OCI-LY7 (cell line): ENCODE results near the gene PPP2R5C. TPM values are rescaled to one million over a fixed set of nuclear protein-coding genes. Genes with fewer than 3 reads are reported as not detected.

Experiments used
- BruUV-seq: library from RNA; stranded (reverse); fragments of 400-500 nt; replicated peaks from 2 replicates; lab custom pipeline; 2021; lab: Mats Ljungman, UMichigan
- CTCF ChIA-PET: fragments of 300-600 bp; sonication (Branson Sonifier 250); formaldehyde crosslinking; loops from one replicate; lab custom pipeline; 2022; ENCODE audit warnings: antibody characterized with exemption; ENCODE audit not compliant: unreplicated experiment; lab: Charles Lee
- POLR2A ChIA-PET: fragments of 300-600 bp; sonication (Branson Sonifier 250); formaldehyde crosslinking; loops from one replicate; lab custom pipeline; 2022; ENCODE audit warnings: antibody characterized with exemption; lab: Charles Lee
- DNase-seq: peaks from one replicate; pipeline ENCODE4 v3.0.0-alpha.2; 2015; ENCODE audit warnings: low spot score
- H2AFZ ChIP-seq: fragments of 200-600 bp; sonication (generic), shearing (Covaris generic); 2 replicates; pipeline ENCODE4 v1.6.1; 2014; ENCODE audit warnings: mild to moderate bottlenecking, antibody characterized with exemption, low read length, moderate library complexity
- H3K27ac ChIP-seq: fragments of 200-600 bp; sonication (generic); 2 replicates; pipeline ENCODE4 v1.5.1; 2014; ENCODE audit warnings: mixed run types, low read depth, mild to moderate bottlenecking, moderate library complexity, low read length, inconsistent platforms; ENCODE audit not compliant: poor library complexity, severe bottlenecking
- H3K36me3 ChIP-seq: fragments of 200-600 bp; sonication (generic); 2 replicates; pipeline ENCODE4 v1.6.1; 2014; ENCODE audit warnings: mild to moderate bottlenecking, antibody characterized with exemption, low read length, moderate library complexity, mixed read lengths; ENCODE audit not compliant: insufficient read depth
- H3K4me1 ChIP-seq: fragments of 200-600 bp; sonication (generic); 2 replicates; pipeline ENCODE4 v1.5.1; 2014; ENCODE audit warnings: mild to moderate bottlenecking, low read length; ENCODE audit not compliant: insufficient read depth, poor library complexity, severe bottlenecking
- H3K4me2 ChIP-seq: fragments of 200-600 bp; sonication (generic); 2 replicates; pipeline ENCODE4 v1.6.1; 2014; ENCODE audit warnings: mild to moderate bottlenecking, low read length
- H3K4me3 ChIP-seq: fragments of 200-600 bp; sonication (generic); 2 replicates; pipeline ENCODE4 v1.5.1; 2014; ENCODE audit warnings: mild to moderate bottlenecking, low read depth, low read length; ENCODE audit not compliant: poor library complexity, severe bottlenecking
- H3K79me2 ChIP-seq: fragments of 200-600 bp; sonication (generic); 2 replicates; pipeline ENCODE4 v1.6.1; 2016; ENCODE audit warnings: low read depth, mild to moderate bottlenecking, low read length, moderate library complexity, mixed read lengths; ENCODE audit not compliant: insufficient read depth
- H3K9me2 ChIP-seq: fragments of 200-600 bp; sonication (generic); 2 replicates; pipeline ENCODE4 v1.6.1; 2016; ENCODE audit warnings: mild to moderate bottlenecking, low read length, mixed read lengths; ENCODE audit not compliant: insufficient read depth
- H3K9me3 ChIP-seq: fragments of 200-600 bp; sonication (generic); 2 replicates; pipeline ENCODE4 v1.6.1; 2014; ENCODE audit warnings: mild to moderate bottlenecking, mixed run types, low read length, mixed read lengths
- H4K20me1 ChIP-seq: fragments of 200-600 bp; sonication (generic); 2 replicates; pipeline ENCODE4 v1.6.1; 2014; ENCODE audit warnings: mild to moderate bottlenecking, antibody characterized with exemption, low read length, moderate library complexity, mixed read lengths; ENCODE audit not compliant: insufficient read depth
- EZH2phosphoT487 ChIP-seq: fragments of 200-600 bp; sonication (generic); IDR thresholded peaks from 2 replicates; pipeline ENCODE4 v1.6.1; 2018; ENCODE audit warnings: low read depth, borderline replicate concordance, mild to moderate bottlenecking, mixed run types, antibody characterized with exemption, low read length, moderate library complexity, mixed read lengths
- intact Hi-C: fragments of 100-400 bp; cut with micrococcal nuclease; formaldehyde crosslinking; loops from one replicate; pipeline ENCODE4 v1.10.0; 2022; ENCODE audit not compliant: unreplicated experiment
- total RNA-seq, 2 experiments: library from RNA; depleted of rRNA in 1 of 2; stranded (reverse); fragments of >200 nt in 1 of 2; shearing (Covaris generic) in 1 of 2; gene quantifications; 2 replicates each; pipeline ENCODE4 v1.2.3, GENCODE V29; 2014 to 2022
- TF ChIP-seq, protein P1 (sequence below): fragments of 200-600 bp; sonication (generic); conservative IDR thresholded peaks from 2 replicates; pipeline ENCODE4 v1.5.1; 2014; ENCODE audit warnings: mild to moderate bottlenecking, antibody characterized with exemption, low read length, moderate library complexity, mixed read lengths

Gene PPP2R5C
- total RNA-seq, 2 experiments from 2014 or later = 161 to 236 TPM

DNA sequence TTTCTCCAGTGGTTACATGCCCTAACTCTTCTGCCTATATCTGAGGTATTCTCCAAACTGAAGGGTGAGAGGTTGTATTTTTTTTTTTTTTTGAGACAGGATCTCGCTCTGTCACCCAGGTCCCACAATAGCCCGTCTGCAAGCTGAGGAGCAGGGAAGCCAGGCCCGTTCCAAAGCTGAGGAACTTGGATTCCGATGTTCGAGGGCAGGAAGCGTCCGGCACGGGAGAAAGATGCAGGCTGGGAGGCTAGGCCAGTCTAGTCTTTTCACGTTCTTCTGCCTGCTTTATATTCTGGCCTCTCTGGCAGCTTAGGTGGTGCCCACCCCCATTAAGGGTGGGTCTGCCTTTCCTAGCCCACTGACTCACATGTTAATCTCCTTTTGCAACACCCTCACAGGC, 135.8 kb downstream of the PPP2R5C start:
- ChIA-PET POLR2A (interaction anchor here (0.7 kb wide), 1 partner anchor 786 kb away, joined by 3 read pairs; no protein-coding TSS in a partner anchor), CTCF (no interaction called here)
- no TSS peak for BruUV-seq
- H3K79me2 ChIP-seq = no peaks in the 10 kb centered on the region
- peaks cover 96% of the 10 kb centered on the region for H3K36me3 ChIP-seq
- intact Hi-C loops = no loop called here
- no peak for TF ChIP-seq EZH2phosphoT487
- TF ChIP-seq, protein P1, sequence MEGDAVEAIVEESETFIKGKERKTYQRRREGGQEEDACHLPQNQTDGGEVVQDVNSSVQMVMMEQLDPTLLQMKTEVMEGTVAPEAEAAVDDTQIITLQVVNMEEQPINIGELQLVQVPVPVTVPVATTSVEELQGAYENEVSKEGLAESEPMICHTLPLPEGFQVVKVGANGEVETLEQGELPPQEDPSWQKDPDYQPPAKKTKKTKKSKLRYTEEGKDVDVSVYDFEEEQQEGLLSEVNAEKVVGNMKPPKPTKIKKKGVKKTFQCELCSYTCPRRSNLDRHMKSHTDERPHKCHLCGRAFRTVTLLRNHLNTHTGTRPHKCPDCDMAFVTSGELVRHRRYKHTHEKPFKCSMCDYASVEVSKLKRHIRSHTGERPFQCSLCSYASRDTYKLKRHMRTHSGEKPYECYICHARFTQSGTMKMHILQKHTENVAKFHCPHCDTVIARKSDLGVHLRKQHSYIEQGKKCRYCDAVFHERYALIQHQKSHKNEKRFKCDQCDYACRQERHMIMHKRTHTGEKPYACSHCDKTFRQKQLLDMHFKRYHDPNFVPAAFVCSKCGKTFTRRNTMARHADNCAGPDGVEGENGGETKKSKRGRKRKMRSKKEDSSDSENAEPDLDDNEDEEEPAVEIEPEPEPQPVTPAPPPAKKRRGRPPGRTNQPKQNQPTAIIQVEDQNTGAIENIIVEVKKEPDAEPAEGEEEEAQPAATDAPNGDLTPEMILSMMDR = no peak
- DNase-seq = no peak
- H3K9me3 ChIP-seq = no peaks in the 10 kb centered on the region
- no peak overlapping the region for H3K27ac ChIP-seq
- H3K4me3 ChIP-seq = no peak overlapping the region
- H4K20me1 ChIP-seq = no peaks in the 10 kb centered on the region
- no peaks in the 10 kb centered on the region for H3K9me2 ChIP-seq
- no peak overlapping the region for H2AFZ ChIP-seq
- no peak overlapping the region for H3K4me2 ChIP-seq
- H3K4me1 ChIP-seq = no peaks in the 10 kb centered on the region

DNA sequence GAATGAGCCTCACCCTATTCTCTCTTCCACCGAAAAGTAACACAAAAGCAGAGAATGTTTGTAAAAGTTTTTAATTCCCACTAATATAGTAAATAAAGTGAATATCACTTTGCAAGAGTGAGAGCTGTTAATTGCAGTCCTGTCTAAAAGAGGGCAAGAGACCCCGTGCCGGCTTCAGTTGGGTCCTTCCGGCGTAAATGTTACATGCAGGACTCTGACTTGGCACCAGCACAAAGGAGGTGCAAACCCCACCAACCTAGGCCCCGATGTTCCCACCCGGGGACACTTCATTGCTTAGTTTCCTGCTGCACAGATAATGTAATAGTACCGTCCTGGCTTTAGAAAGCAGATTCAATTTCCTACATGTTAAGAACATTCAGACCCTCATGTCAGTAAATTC, 136.9 kb downstream of the PPP2R5C start:
- no TSS peak for BruUV-seq
- intact Hi-C loops = no loop called here
- Histone ChIP-seq H3K27ac (no peak overlapping the region), H2AFZ (no peak overlapping the region), H3K79me2 (no peaks in the 10 kb centered on the region), H3K9me2 (no peaks in the 10 kb centered on the region), H4K20me1 (no peaks in the 10 kb centered on the region), H3K4me1 (no peaks in the 10 kb centered on the region), H3K4me2 (no peak overlapping the region), H3K4me3 (no peak overlapping the region), H3K9me3 (no peaks in the 10 kb centered on the region), H3K36me3 (peaks cover 96% of the 10 kb centered on the region)
- CTCF ChIA-PET = no interaction called here
- no peak for TF ChIP-seq EZH2phosphoT487
- TF ChIP-seq, protein P1 = no peak
- no peak for DNase-seq
- POLR2A ChIA-PET = interaction anchor here (0.9 to 1.0 kb wide), 2 partner anchors 11 to 128 kb away, joined by 3 read pairs; no protein-coding TSS in a partner anchor

DNA sequence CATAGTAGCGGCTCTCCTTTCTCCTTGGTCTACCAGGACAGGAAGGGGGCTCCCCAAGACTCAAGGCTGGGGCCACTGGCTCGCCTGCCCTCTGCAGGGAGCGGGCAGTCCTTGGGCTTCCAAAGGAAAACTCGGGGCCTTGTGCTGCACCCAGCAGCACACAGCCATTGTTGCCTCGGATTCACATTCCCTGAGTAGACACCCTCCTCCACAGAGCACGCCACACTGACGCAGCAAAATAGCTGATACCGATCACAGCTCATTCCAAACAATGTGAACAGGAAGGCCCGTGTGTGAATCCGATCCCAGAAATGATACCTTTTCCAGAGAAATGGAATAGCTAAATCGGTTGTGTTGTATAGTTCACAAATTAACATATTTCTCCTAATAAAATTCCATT, 137.8 kb downstream of the PPP2R5C start:
- H3K9me3 ChIP-seq = no peaks in the 10 kb centered on the region
- intact Hi-C loops = no loop called here
- no peaks in the 10 kb centered on the region for H3K79me2 ChIP-seq
- no peaks in the 10 kb centered on the region for H4K20me1 ChIP-seq
- no peak overlapping the region for H3K27ac ChIP-seq
- H3K9me2 ChIP-seq = no peaks in the 10 kb centered on the region
- ChIA-PET CTCF (no interaction called here), POLR2A (interaction anchor here (0.8 kb wide), 1 partner anchor 9 kb away, joined by 3 read pairs; no protein-coding TSS in a partner anchor)
- DNase-seq = no peak
- H3K4me3 ChIP-seq = no peak overlapping the region
- H3K4me1 ChIP-seq = no peaks in the 10 kb centered on the region
- H3K36me3 ChIP-seq = peaks cover 97% of the 10 kb centered on the region
- no peak overlapping the region for H2AFZ ChIP-seq
- no TSS peak for BruUV-seq
- H3K4me2 ChIP-seq = no peak overlapping the region
- TF ChIP-seq EZH2phosphoT487 = no peak
- TF ChIP-seq, protein P1 = no peak
